ENCODE data around the gene ZNF69.
A peak's percentile ranks its signal among the peaks of the same experiment; 100 is the strongest.
"Not testable (repeated sequence)": the region's sequence is repeated elsewhere in the genome, so short reads cannot be mapped to it uniquely, and the experiment has no call there.

ZNF69 gene

DNA sequence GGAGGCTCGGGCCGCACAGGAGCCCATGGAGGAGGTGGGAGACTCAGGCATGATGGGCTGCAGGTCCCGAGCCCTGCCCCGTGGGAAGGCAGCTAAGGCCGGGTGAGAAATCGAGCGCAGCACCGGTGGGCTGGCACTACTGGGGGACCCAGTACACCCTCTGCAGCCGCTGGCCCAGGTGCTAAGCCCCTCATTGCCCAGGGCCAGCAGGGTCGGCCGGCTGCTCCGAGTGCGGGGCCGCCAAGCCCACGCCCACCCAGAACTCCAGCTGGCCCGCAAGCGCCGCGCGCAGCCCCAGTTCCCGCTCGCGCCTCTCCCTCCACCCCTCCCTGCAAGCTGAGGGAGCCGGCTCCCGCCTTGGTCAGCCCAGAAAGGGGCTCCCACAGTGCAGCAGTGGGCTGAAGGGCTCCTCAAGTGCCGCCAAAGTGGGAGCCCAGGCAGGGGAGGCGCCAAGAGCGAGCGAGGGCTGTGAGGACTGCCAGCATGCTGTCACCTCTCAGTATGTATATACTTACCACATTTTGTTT lies 53.8 kb downstream of the ZNF69 start:
- H2BK15ac ChIP-seq (replicated peaks; ENCODE audit: low read depth); H3K79me1 ChIP-seq (ENCODE audit: low read length); H3K4me2 ChIP-seq (ENCODE audit: low read length); H3K27ac ChIP-seq (ENCODE audit: low read depth, low read length); H3K4me3 ChIP-seq (ENCODE audit: low read length); H3K79me2 ChIP-seq (ENCODE audit: control insufficient read depth, insufficient read depth, low read length); H3K9ac ChIP-seq (ENCODE audit: low read length); H3K27me3 ChIP-seq (ENCODE audit: insufficient read depth, low read length, poor library complexity); H3K4ac ChIP-seq (ENCODE audit: low read depth, low read length); H3K23ac ChIP-seq (ENCODE audit: low read length); H2BK5ac ChIP-seq (ENCODE audit: low read length); H3K56ac ChIP-seq (ENCODE audit: low read length); H3K4me1 ChIP-seq (ENCODE audit: control insufficient read depth, low read depth, low read length); H2AK5ac ChIP-seq (ENCODE audit: low read length); H3K36me3 ChIP-seq (ENCODE audit: control insufficient read depth, insufficient read depth, low read length); H2BK120ac ChIP-seq (ENCODE audit: low read depth, low read length); H3K18ac ChIP-seq (ENCODE audit: low read length); DNase-seq; H4K8ac ChIP-seq (ENCODE audit: low read depth, low read length); H4K5ac ChIP-seq (ENCODE audit: low read length): not testable (repeated sequence)
- WGBS (ENCODE audit: extremely low coverage, insufficient coverage, low lambda C conversion rate) = no CpG with 5 or more reads among the region's 29 CpGs

DNA sequence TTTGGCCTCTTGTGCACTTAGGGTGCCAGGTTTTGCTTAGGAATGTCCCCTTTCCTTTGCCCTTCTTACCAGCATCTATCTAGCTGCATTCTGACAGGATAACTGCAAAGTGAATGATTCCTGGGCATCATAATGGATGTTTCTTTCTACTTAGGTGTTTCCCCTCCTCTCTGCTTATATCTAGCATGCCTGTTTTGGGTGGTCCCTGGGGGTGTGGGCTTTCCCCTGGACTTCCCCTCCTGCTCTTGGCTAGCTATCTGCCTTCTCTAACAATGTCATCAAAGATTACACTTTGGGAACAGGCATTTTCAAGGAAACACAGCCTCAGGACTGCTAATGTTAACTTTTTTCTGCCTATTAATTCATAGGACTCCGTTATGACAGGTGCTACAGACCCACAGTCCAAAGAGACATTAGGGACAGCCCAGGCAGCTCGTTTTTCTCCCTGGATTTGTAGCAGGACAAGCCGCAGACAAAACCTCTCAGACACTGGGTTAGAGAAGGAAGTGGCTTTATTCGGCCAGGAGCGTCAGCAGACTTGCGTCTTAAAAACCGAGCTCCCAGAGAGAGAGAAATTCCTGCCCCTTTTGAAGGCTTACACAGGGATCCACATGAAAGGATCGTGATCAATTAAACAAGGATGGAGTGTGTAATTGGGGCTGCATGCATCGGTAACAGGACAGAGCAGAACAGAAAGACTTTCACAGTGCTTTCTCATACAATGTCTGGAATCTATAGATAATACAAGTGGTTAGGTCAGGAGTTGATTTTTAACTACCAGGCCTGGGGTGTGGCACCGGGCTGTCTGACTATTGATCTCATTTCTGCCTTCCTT lies 54.6 kb downstream of the ZNF69 start:
- H3K4ac ChIP-seq (ENCODE audit: low read depth, low read length) = no peak overlapping the region
- H3K4me2 ChIP-seq (ENCODE audit: low read length) = no peak overlapping the region
- no CpG with 5 or more reads among the region's 10 CpGs for WGBS (ENCODE audit: extremely low coverage, insufficient coverage, low lambda C conversion rate)
- H3K18ac ChIP-seq (ENCODE audit: low read length) = no peak overlapping the region
- H2AK5ac ChIP-seq (ENCODE audit: low read length) = no peak overlapping the region
- no peak overlapping the region for H3K23ac ChIP-seq (ENCODE audit: low read length)
- no peak overlapping the region for H2BK5ac ChIP-seq (ENCODE audit: low read length)
- no peak overlapping the region for H3K56ac ChIP-seq (ENCODE audit: low read length)
- H3K79me1 ChIP-seq (ENCODE audit: low read length) = peaks cover 2% of the 10 kb centered on the region
- no peak overlapping the region for H3K4me3 ChIP-seq (ENCODE audit: low read length)
- H3K36me3 ChIP-seq (ENCODE audit: control insufficient read depth, insufficient read depth, low read length) = no peaks in the 10 kb centered on the region
- no peaks in the 10 kb centered on the region for H3K27me3 ChIP-seq (ENCODE audit: insufficient read depth, low read length, poor library complexity)
- H2BK15ac ChIP-seq (replicated peaks; ENCODE audit: low read depth) = no peak overlapping the region
- DNase-seq = no peak
- H4K5ac ChIP-seq (ENCODE audit: low read length) = no peak overlapping the region
- no peaks in the 10 kb centered on the region for H3K4me1 ChIP-seq (ENCODE audit: control insufficient read depth, low read depth, low read length)
- H2BK120ac ChIP-seq (ENCODE audit: low read depth, low read length) = no peak overlapping the region
- H3K79me2 ChIP-seq (ENCODE audit: control insufficient read depth, insufficient read depth, low read length) = peaks cover 2% of the 10 kb centered on the region
- no peak overlapping the region for H4K8ac ChIP-seq (ENCODE audit: low read depth, low read length)
- H3K27ac ChIP-seq (ENCODE audit: low read depth, low read length) = no peak overlapping the region
- no peak overlapping the region for H3K9ac ChIP-seq (ENCODE audit: low read length)

DNA sequence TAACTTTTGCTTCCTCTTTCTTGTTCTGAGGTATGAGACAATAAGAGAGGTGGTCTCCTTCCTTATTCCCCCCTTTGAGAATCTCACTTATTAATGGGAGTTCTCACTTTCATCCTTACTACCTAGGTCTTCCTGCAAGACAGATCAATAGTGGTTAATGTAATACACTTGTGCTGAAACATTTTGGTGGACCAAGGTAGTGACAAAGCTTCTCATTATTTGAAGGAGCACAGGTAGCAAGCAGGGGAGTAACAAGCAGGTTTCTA lies 55.2 kb downstream of the ZNF69 start:
- Histone ChIP-seq H3K79me2 (ENCODE audit: control insufficient read depth, insufficient read depth, low read length) (peaks cover 2% of the 10 kb centered on the region), H3K79me1 (ENCODE audit: low read length) (peaks cover 2% of the 10 kb centered on the region), H3K4me1 (ENCODE audit: control insufficient read depth, low read depth, low read length) (no peaks in the 10 kb centered on the region), H3K4me3 (ENCODE audit: low read length) (no peak overlapping the region), H2BK5ac (ENCODE audit: low read length) (no peak overlapping the region), H3K4ac (ENCODE audit: low read depth, low read length) (no peak overlapping the region), H2BK120ac (ENCODE audit: low read depth, low read length) (no peak overlapping the region), H3K36me3 (ENCODE audit: control insufficient read depth, insufficient read depth, low read length) (peaks cover 1% of the 10 kb centered on the region), H2AK5ac (ENCODE audit: low read length) (no peak overlapping the region), H3K9ac (ENCODE audit: low read length) (no peak overlapping the region), H2BK15ac (replicated peaks; ENCODE audit: low read depth) (no peak overlapping the region), H3K4me2 (ENCODE audit: low read length) (no peak overlapping the region), H3K56ac (ENCODE audit: low read length) (no peak overlapping the region), H3K27me3 (ENCODE audit: insufficient read depth, low read length, poor library complexity) (no peaks in the 10 kb centered on the region), H3K18ac (ENCODE audit: low read length) (no peak overlapping the region), H4K8ac (ENCODE audit: low read depth, low read length) (no peak overlapping the region), H3K23ac (ENCODE audit: low read length) (no peak overlapping the region), H3K27ac (ENCODE audit: low read depth, low read length) (no peak overlapping the region), H4K5ac (ENCODE audit: low read length) (no peak overlapping the region)
- DNase-seq = peak; percentile 29

DNA sequence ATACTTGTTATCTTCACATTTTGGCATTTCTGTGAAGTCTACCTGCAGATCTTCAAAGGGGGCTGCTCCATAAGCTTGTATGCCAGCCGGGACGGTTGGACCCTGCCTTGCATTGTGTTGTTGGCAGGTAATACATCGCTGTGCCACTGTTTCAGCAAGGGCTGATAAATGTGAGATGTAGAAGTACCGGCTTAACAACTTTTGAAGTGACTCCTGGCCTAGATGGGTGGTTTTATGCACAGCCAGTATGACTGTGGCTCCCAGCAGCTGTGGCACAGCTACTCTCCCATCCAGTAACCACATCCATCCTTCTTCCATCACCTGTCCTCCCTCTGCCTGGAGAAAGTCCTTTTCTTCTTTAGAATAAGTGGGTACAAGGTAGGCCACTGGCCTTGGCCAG lies 57.1 kb downstream of the ZNF69 start:
- Histone ChIP-seq H3K27me3 (ENCODE audit: insufficient read depth, low read length, poor library complexity) (no peaks in the 10 kb centered on the region), H4K8ac (ENCODE audit: low read depth, low read length) (no peak overlapping the region), H3K9ac (ENCODE audit: low read length) (no peak overlapping the region), H3K36me3 (ENCODE audit: control insufficient read depth, insufficient read depth, low read length) (peaks cover 12% of the 10 kb centered on the region), H2BK120ac (ENCODE audit: low read depth, low read length) (no peak overlapping the region), H2BK5ac (ENCODE audit: low read length) (no peak overlapping the region), H3K27ac (ENCODE audit: low read depth, low read length) (no peak overlapping the region), H3K18ac (ENCODE audit: low read length) (no peak overlapping the region), H3K79me2 (ENCODE audit: control insufficient read depth, insufficient read depth, low read length) (no peaks in the 10 kb centered on the region), H3K79me1 (ENCODE audit: low read length) (peaks cover 2% of the 10 kb centered on the region), H3K23ac (ENCODE audit: low read length) (no peak overlapping the region), H3K4me3 (ENCODE audit: low read length) (no peak overlapping the region), H2AK5ac (ENCODE audit: low read length) (no peak overlapping the region), H3K4me2 (ENCODE audit: low read length) (no peak overlapping the region), H3K4ac (ENCODE audit: low read depth, low read length) (no peak overlapping the region), H2BK15ac (replicated peaks; ENCODE audit: low read depth) (no peak overlapping the region), H3K4me1 (ENCODE audit: control insufficient read depth, low read depth, low read length) (no peaks in the 10 kb centered on the region), H3K56ac (ENCODE audit: low read length) (no peak overlapping the region), H4K5ac (ENCODE audit: low read length) (no peak overlapping the region)
- no CpG with 5 or more reads among the region's 4 CpGs for WGBS (ENCODE audit: extremely low coverage, insufficient coverage, low lambda C conversion rate)
- no peak for DNase-seq

DNA sequence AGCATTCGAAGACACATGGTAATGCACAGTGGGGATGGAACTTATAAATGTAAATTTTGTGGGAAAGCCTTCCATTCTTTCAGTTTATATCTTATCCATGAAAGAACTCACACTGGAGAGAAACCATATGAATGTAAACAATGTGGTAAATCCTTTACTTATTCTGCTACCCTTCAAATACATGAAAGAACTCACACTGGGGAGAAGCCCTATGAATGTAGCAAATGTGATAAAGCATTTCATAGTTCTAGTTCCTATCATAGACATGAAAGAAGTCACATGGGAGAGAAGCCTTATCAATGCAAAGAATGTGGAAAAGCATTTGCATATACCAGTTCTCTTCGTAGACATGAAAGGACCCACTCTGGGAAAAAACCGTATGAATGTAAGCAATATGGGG lies 61.1 kb downstream of the ZNF69 start:
- Histone ChIP-seq H3K27ac (ENCODE audit: low read depth, low read length) (no peak overlapping the region), H3K9ac (ENCODE audit: low read length) (no peak overlapping the region), H2BK5ac (ENCODE audit: low read length) (no peak overlapping the region), H2BK120ac (ENCODE audit: low read depth, low read length) (no peak overlapping the region), H3K4me3 (ENCODE audit: low read length) (peak overlapping the region; percentile 34), H4K5ac (ENCODE audit: low read length) (no peak overlapping the region), H3K27me3 (ENCODE audit: insufficient read depth, low read length, poor library complexity) (no peaks in the 10 kb centered on the region), H4K8ac (ENCODE audit: low read depth, low read length) (no peak overlapping the region), H3K79me1 (ENCODE audit: low read length) (peaks cover 2% of the 10 kb centered on the region), H3K4ac (ENCODE audit: low read depth, low read length) (no peak overlapping the region), H3K4me2 (ENCODE audit: low read length) (no peak overlapping the region), H2BK15ac (replicated peaks; ENCODE audit: low read depth) (no peak overlapping the region), H3K79me2 (ENCODE audit: control insufficient read depth, insufficient read depth, low read length) (no peaks in the 10 kb centered on the region), H3K56ac (ENCODE audit: low read length) (no peak overlapping the region), H2AK5ac (ENCODE audit: low read length) (no peak overlapping the region), H3K36me3 (ENCODE audit: control insufficient read depth, insufficient read depth, low read length) (peaks cover 17% of the 10 kb centered on the region), H3K23ac (ENCODE audit: low read length) (no peak overlapping the region), H3K4me1 (ENCODE audit: control insufficient read depth, low read depth, low read length) (no peaks in the 10 kb centered on the region), H3K18ac (ENCODE audit: low read length) (no peak overlapping the region)
- DNase-seq = no peak
- no CpG with 5 or more reads among the region's 3 CpGs for WGBS (ENCODE audit: extremely low coverage, insufficient coverage, low lambda C conversion rate)

DNA sequence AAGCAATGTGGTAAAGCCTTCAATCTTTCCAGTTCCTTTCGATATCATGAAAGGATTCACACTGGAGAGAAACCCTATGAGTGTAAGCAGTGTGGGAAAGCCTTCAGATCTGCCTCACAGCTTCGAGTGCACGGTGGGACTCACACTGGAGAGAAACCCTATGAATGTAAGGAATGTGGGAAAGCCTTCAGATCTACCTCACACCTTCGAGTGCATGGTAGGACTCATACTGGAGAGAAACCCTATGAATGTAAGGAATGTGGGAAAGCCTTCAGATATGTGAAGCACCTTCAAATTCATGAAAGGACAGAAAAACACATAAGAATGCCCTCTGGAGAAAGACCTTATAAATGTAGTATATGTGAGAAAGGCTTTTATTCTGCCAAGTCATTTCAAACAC lies 61.6 kb downstream of the ZNF69 start:
- H3K79me2 ChIP-seq (ENCODE audit: control insufficient read depth, insufficient read depth, low read length) = no peaks in the 10 kb centered on the region
- no peaks in the 10 kb centered on the region for H3K4me1 ChIP-seq (ENCODE audit: control insufficient read depth, low read depth, low read length)
- no peak overlapping the region for H3K27ac ChIP-seq (ENCODE audit: low read depth, low read length)
- H3K4me2 ChIP-seq (ENCODE audit: low read length) = no peak overlapping the region
- no peak overlapping the region for H2BK120ac ChIP-seq (ENCODE audit: low read depth, low read length)
- H3K79me1 ChIP-seq (ENCODE audit: low read length) = no peaks in the 10 kb centered on the region
- no peak overlapping the region for H4K5ac ChIP-seq (ENCODE audit: low read length)
- H3K56ac ChIP-seq (ENCODE audit: low read length) = no peak overlapping the region
- WGBS (ENCODE audit: extremely low coverage, insufficient coverage, low lambda C conversion rate) = no CpG with 5 or more reads among the region's 4 CpGs
- no peak overlapping the region for H4K8ac ChIP-seq (ENCODE audit: low read depth, low read length)
- H3K23ac ChIP-seq (ENCODE audit: low read length) = no peak overlapping the region
- H3K36me3 ChIP-seq (ENCODE audit: control insufficient read depth, insufficient read depth, low read length) = peaks cover 17% of the 10 kb centered on the region
- no peak overlapping the region for H2BK5ac ChIP-seq (ENCODE audit: low read length)
- peak overlapping the region; percentile 32 for H3K4me3 ChIP-seq (ENCODE audit: low read length)
- DNase-seq = peak; percentile 48
- H3K18ac ChIP-seq (ENCODE audit: low read length) = no peak overlapping the region
- H2AK5ac ChIP-seq (ENCODE audit: low read length) = no peak overlapping the region
- no peaks in the 10 kb centered on the region for H3K27me3 ChIP-seq (ENCODE audit: insufficient read depth, low read length, poor library complexity)
- no peak overlapping the region for H2BK15ac ChIP-seq (replicated peaks; ENCODE audit: low read depth)
- H3K9ac ChIP-seq (ENCODE audit: low read length) = no peak overlapping the region
- H3K4ac ChIP-seq (ENCODE audit: low read depth, low read length) = no peak overlapping the region

Data from mesendoderm (in vitro differentiated cells).